GM18907 (cell line): Measurements from ENCODE around the gene PPFIBP2.
"Not testable (repeated sequence)": the region's sequence is repeated elsewhere in the genome, so short reads cannot be mapped to it uniquely, and the experiment has no call there.

ENCODE experiments used
- ATAC-seq: cut with Tn5 transposase; IDR thresholded peaks from one replicate; pipeline ENCODE4 v1.9.1; 2021; ENCODE audit warnings: mild to moderate bottlenecking, moderate library complexity; ENCODE audit not compliant: unreplicated experiment

The PPFIBP2 gene

DNA sequence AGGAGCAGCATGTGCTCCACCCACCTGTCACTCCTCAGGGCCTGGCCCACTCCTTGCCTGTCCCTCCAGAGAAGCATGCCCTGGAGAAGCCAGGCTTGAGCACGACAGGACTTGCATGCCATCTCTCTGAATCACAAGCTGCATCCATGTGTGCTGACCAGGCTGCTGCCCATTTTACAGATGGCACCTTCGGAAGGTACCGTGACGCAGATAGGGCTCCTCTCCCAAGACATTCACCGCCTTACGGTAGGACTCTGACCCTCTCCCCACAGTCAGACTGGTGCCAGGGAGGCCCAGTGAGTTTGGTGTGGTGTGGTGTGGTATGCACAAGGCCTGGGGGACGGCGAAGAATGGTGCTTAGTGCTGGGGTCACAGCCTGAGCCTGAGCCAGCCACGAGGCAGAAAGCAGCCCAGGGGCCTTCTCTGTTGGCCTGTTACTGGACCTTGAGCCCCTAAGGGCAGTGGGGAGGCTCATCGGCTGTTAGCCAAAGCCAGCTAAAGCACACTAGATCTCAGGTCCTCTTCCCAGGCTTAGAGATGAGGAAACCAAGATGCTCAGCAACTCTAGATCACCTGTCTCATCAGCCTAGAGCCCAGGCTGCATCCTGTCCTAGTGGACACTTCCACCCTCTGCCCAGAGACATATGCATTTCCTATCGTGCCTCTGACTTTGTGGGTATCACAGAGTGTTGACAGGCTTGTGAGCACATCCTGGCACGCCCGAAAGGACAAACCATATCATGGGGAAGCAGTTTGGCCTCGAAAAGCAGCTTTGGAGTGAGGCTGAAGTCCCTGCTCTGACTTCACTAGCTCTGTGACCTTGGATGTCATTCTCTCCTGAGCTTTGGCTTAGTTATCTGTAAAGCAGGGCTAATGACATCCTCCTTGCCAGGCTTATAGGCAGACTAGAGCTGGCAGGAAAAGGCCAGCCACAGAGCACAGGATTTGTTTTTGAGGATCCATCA, 141.7 kb downstream of the PPFIBP2 start:
- no peak for ATAC-seq

DNA sequence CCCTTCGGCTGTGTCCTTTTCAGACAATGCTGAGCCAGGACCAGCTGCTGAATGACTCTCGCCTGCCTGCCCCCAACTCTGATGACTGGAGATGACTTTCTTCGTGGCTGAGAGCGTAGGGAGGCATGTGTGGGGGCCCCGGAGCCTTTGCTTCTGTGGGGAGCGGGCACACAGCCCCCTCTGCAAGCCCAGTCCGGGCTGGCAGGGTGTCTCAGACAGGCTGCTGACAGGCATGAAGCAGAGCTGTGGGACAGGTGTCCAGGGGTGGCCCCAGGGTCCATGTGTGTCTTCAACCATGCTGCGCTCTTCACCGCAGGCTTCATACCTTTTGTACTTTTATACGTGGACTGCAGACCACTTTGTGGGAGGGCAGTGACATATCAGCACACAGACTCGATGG, 142.9 kb downstream of the PPFIBP2 start:
- ATAC-seq = no peak

DNA sequence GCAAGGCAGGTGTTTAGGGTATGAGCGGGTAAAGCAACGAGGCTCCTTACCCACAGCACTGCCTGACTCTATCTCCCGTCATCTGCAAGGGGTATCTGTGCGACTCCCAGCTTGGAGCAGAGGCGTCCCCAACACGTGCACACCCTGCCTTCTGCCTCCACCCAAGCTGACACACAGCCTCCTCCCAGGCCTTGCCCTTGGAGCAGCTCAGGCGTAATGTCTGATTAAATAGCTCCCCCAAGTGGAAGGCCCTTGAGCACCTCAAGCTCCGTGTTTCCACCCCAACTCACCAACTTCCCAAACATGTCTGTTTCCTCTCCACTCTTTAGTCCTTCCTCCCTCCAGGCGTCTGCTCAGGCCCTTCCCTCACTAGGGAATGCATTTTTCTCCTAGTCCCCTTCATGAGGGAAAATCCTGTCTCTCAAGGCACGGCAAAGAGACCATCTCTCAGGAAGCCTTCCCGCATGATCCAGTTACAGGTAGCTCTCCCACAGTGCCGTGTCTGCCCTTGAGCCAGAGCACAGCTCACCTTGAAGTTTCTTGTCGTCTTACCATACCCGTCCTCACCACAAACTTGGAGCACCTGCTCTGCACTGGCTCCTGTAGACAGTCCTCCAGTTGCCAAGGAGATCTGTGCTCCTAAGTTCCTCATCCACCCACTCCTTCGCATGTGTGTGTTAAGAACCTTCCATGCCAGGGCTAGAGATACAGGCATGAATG, 143.7 kb downstream of the PPFIBP2 start:
- peak; percentile 56 for ATAC-seq

DNA sequence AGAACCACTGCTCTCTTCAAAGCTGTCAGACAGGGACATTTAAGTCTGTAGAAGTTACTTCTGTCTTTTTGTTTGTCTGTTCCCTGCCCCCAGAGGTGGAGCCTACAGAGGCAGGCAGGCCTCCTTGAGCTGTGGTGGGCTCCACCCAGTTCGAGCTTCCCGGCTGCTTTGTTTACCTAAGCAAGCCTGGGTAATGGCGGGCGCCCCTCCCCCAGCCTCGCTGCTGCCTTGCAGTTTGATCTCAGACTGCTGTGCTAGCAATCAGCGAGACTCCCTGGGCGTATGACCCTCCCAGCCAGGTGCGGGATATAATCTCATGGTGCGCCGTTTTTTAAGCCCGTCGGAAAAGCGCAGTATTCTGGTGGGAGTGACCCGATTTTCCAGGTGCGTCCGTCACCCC, 149.7 kb downstream of the PPFIBP2 start:
- not testable (repeated sequence) for ATAC-seq

- no peak for ATAC-seq
Observed at GRCh38 chr11:7664867-7665266, 151.1 kb downstream of the PPFIBP2 start.

- peak; percentile 99 for ATAC-seq
Observed at GRCh38 chr11:7665473-7666291, 151.9 kb downstream of the PPFIBP2 start.

DNA sequence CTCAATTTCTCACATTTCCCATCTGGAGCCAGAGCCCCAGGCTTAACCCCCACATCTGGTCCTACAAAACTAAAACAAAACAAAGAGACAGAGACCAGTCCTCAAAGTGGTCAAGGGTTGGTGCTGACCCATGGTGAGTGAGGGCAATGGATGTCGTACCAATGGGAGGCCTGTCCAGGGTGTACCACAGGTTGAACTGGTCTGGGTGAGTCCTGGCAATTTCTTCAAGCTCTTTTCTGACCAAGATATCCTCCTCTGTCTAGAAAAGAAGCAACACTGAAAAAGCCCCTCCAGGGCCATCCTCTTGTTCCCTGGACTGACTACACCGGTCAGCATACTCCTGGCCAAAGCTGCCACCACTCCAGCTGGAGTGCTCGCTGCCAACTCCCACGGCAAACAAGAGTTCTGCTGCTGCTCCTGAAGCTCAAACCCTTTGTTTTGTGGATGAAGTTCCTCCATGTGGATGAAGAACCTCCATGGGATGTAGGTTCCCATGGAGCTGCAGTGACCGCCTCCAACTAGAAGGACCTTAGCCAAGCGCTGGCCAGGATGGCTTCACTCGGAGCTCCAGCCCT, 152.6 kb downstream of the PPFIBP2 start:
- ATAC-seq = no peak

GRCh38 chr11:7667460-7667859, 153.7 kb downstream of the PPFIBP2 start:
- no peak for ATAC-seq

DNA sequence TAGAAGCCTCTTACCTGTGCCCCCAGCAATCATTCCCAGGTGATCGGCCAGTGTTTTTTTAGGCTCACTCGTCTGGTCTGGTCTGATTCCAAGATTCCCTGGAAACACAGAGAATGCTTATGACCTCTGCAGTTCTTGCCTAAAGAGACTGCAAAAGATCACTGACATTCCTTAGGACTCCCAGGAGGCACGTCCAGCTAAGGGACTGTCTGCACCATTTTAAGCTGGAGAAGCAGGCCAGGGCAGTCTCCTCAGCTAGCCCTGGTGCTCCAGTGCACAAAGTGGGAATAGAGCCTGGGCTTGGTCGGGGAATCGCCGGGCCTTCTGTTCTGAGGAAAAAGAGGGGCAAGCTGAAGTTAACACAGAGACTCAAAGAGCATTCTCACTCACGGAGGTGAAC, 154.7 kb downstream of the PPFIBP2 start:
- no peak for ATAC-seq

DNA sequence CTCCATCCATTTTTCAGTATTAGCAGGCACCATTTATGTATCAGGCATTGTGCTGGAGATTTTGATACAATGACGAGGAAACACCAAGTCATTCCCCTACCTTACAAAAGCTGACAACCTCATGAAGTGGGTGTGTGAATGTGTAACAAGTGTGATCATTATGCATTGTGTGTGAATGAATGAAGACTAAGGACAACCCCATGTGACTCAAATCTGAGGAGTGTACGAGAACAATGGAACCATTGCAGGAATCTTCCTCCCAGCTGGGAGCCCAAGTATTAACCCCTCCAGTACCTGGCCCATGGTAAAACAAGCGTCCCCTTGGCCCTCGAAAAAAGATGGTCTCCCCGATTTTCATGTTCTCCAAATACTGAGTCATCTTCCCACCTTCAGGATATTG, 155.1 kb downstream of the PPFIBP2 start:
- no peak for ATAC-seq

GRCh38 chr11:7670641-7671040, 156.8 kb downstream of the PPFIBP2 start:
- ATAC-seq = no peak

GRCh38 chr11:7671347-7672215, 157.8 kb downstream of the PPFIBP2 start:
- ATAC-seq = peak; percentile 79

DNA sequence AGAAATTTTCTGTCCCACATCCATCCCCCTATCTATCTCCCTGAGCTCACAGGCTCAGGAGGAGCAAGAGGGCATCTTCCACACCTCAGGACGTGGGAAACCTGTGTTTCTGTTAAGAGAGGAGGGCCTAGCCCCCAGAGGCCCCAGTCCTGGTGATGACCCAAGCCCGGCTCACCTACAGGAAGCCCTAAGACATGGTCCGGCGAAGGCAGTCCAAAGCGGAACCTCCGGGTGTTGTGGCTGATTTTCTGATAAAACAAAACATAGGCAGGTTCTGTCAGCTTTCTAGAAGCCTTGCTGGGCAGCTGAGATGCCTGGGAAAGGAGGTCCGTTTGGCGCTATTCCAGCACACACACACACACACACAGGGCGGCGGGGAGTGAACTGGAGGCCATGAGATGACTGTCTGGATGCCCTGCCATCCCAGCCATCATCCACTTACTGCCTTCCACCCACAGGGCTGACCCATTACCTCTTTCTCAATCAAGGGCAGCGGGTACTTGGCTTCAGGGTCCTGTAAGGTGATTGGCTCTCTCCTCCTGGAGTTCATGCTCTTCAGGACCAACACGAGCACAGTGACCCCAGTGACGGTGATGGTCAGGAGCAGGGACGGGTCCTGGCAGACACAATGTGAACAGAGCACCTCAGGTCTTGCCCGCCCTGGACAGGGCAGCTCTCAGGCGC, 158.6 kb downstream of the PPFIBP2 start:
- ATAC-seq = peak; percentile 35

GRCh38 chr11:7672960-7673723, 159.3 kb downstream of the PPFIBP2 start, which contains the start of gene CYB5R2:
Gene CYB5R2 (minus strand): TSS chr11:7673500. CDS start chr11:7672825, 675 bp downstream.
- ATAC-seq = no peak

GRCh38 chr11:7673724-7674434, 160.1 kb downstream of the PPFIBP2 start:
- ATAC-seq = no peak

- no peak for ATAC-seq
Observed at GRCh38 chr11:7675631-7676030, 161.8 kb downstream of the PPFIBP2 start.

GRCh38 chr11:7677071-7677470, 163.3 kb downstream of the PPFIBP2 start:
- ATAC-seq = no peak

DNA sequence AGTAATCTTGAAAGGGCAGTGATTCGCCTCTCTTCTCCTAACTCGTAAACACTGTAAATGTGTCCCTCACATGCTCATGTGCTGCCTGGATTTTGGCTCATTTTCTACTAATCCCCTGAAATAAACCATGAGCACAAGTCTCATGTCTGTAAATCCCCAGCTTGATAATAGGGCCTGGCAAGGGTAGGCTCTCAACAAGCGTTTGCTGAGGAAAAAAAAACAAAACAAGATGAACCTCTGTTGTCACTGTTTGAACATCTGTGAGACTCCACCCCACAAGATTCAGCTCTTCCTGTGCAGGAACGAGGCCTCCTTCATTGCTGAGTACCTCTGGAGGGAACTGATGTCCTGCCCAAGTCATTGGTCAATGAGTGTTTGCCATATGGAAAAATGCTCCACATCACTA, 164.0 kb downstream of the PPFIBP2 start:
- ATAC-seq = no peak
